HTR-8/SVneo (cell line): ENCODE measurements around the gene THSD7B.
"Not testable (repeated sequence)": the region's sequence is repeated elsewhere in the genome, so short reads cannot be mapped to it uniquely, and the experiment has no call there.

Experiments used
- DNase-seq: peaks from one replicate; pipeline ENCODE4 v3.0.0; 2011; ENCODE audit warnings: low spot score, mixed read lengths; ENCODE audit not compliant: insufficient read length
- FAIRE-seq: peaks from 2 replicates; lab custom pipeline; 2011; peaks lifted over from hg19 to GRCh38; lab: Jason Lieb, UNC

The THSD7B gene

DNA sequence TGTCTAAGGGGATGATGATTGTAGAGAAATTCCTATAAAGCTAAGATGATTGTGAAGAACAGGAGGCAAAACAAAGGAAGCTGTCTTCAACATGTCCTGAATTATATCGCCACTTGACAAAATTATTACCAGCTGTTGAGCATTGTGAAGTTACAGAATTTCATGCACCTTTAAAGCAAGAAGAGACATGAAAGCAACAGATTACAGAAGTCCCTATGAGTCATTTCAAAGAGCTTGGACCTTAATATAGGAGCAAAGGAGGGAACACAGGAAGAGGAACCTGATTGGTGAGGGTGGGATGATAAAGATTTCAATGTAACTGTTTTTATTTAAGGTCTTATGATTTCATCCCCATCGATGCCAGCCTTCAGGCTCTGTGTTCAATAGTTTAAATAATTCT is 672.0 kb downstream of the THSD7B start:
- no peak for DNase-seq
- no peak for FAIRE-seq

DNA sequence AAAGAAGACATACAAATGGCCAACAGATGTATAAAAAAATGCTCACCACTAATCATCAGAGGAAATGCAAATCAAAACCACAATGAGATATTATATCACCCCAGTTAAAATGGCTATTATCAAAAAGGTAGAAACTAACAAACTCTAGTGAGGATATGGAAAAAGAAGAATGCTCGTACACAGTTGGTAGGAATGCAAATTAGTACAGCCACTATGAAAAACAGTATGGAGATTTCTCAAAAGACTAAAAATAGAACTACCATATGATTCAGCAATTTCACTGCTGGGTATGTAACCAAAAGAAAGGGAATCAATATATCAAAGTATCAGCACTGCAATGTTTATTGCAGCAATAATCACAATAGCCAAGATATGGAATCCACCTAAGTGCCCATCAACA is 679.6 kb downstream of the THSD7B start:
- FAIRE-seq, result no peak
- no peak for DNase-seq

DNA sequence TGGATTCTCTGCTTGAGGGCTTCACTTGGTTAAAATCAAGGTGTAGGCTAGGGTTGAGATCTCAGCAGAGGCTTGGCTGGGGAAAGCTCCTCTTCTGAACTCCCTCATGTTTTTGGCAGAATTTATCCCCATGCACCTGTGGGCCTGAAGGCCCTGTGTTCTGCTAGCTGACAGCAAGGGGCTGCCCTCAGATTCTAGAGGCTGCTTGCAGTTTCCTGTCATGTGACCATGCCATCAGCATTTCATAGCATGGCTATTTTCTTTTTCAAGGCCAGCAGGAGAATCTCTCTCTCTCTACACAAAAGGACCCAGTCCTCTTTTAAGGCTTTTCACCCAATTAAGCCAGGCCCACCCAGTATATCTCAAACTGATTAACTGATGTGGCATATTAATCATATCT is 684.1 kb downstream of the THSD7B start:
- FAIRE-seq, result no peak
- DNase-seq, result no peak

DNA sequence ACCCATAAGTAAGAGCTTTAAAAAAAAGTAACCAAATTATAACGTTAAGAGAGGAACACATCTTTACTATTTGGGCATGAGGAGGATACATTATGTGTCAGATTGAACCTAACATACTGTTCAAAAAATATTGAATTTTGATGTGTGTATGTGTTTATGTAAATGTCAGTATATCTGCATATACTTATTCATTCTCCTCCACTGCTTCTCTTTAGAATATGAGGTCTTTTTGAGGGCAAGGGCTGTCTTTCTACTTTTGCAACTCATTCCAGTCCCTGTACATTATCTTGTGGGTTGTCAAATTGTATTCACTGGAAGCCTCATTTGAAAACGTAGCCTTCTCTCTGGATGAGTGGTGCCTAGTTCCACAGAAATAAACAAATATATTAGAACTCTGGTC is 689.5 kb downstream of the THSD7B start:
- DNase-seq, result no peak
- FAIRE-seq, result no peak

DNA sequence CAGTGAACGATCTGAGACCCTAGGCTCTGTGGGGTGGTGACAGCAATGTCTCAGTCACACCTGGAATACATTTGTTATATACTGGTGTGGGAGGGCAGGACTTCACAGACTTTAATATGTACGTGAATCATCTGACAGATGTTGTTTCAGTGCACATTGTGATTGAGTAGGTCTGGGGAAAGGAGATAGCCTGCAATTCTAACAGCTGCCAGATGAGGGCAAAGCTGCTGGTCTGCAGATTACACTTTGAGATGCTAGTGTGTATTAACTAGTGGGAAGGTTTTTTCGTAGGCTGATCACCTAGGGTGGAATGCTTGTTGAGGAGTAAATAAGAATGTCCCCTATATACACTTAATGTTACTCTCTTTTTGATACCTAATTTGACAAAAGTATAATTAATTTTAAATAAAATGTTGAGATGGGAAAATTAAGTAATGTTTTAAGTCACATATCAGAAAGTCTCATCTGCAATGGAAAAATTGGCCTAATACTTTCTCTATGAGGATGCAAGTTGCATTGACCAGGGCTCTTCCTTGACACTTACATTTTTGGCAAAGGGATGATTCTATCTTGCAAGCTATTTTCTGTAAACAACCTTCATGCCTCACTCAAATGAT is 702.0 kb downstream of the THSD7B start:
- DNase-seq, result peak; percentile 3
- no peak for FAIRE-seq

DNA sequence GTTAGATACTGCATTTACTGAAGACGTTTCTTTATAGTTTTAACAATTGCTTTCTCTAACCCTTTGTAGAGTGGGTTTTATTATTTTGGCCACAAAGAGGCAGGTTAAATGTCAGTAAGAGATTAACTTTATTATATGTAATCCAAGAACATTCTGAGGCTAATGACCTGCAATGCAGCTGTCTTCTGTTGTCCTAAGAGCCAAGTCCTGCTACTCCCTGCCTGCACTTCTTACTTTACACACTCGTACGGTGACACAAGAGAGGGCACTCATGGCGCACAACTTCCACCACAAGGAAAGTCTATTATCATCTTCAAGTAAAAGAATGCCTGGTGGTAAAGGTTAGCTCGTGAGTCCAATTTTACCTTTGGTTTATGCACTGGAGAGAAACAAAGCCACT is 727.9 kb downstream of the THSD7B start:
- FAIRE-seq (no peak), DNase-seq (no peak)

DNA sequence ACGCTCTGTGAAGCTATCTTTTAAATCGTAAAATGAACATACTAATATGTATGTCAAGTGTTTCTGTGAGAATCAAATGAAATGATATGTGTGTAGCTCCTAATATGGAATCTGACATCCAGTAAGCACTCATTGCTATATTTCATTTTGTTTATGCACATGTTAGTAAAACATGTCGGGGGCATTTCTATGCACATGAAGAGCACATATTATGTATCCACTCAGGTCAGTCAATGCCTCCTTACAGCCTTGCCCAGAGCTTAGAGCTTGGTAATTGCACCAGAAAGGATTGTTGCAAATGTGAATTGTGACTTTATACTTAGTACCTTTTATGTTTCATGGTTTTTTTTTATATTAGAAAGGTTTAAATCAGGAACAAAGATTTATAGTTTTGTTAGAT is 735.3 kb downstream of the THSD7B start:
- FAIRE-seq (no peak), DNase-seq (no peak)

DNA sequence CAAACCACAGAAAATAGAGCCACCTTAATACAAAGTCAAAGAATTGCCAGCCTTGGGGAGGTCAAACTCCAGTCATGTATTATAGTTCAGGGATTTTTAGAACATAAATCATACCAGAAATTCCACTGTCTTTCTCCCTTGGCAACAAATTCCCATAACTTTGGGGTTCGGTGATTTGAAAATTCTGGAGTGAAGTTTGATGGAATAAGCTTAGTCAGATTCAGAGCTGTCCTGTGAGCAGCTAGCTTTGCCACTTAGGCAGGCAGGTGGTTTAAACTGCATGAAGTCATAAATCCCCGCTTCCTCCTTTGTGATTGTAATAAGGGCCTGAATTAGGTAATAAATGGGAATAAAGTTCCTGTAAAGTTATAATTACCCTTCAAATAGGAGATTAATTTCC is 741.9 kb downstream of the THSD7B start:
- DNase-seq (no peak), FAIRE-seq (no peak)

DNA sequence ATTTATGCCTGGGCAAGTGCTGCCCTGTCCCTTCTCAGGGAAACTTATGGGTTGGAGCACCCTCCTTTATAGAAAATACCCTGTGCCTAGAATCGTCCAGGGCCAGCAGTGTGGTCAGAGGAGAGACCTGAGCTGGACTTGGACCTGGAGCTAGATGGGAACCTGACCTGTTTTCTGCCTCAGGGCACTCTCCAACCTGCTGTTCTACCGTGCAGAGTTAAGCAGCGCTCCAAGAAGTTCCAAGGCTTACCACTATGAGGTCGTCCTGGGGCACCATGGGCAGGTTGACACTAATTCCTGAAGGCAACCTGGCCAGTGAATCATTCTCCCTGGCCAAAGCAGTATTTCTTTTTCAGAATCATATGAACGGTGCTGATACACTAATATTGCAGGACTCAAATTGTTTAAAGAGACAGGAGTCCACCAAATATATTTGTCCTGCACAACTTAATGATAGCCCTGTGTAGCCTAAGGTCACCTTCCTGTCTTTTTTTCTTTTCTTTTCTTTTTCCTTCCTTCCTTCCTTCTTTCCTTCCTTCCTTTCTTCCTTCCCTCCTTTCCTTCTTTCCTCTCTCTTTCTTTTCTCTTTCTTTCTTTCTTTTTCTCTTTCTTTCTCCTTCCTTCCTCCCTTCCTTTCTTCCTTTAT is 743.5 kb downstream of the THSD7B start:
- FAIRE-seq (no peak), DNase-seq (no peak)

DNA sequence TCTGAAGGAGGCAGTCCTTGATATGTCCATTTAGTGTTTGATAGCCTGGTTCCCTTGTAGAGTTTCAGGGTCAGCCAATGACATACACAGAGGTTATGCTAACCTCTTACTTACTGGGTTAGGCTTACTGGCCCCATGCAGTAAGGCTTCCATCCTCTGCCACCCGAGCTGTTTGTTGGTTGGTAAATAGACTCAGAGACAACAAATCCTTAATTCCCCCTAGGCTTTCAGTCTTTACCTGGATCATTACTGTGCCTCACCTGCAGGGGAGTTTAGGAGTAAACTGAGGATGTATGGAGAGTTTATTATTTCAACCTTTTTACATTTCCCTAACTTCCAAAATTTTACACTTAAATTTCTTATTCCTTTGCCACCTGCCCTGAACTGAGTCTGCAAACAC is 746.2 kb downstream of the THSD7B start:
- DNase-seq (no peak), FAIRE-seq (no peak)

DNA sequence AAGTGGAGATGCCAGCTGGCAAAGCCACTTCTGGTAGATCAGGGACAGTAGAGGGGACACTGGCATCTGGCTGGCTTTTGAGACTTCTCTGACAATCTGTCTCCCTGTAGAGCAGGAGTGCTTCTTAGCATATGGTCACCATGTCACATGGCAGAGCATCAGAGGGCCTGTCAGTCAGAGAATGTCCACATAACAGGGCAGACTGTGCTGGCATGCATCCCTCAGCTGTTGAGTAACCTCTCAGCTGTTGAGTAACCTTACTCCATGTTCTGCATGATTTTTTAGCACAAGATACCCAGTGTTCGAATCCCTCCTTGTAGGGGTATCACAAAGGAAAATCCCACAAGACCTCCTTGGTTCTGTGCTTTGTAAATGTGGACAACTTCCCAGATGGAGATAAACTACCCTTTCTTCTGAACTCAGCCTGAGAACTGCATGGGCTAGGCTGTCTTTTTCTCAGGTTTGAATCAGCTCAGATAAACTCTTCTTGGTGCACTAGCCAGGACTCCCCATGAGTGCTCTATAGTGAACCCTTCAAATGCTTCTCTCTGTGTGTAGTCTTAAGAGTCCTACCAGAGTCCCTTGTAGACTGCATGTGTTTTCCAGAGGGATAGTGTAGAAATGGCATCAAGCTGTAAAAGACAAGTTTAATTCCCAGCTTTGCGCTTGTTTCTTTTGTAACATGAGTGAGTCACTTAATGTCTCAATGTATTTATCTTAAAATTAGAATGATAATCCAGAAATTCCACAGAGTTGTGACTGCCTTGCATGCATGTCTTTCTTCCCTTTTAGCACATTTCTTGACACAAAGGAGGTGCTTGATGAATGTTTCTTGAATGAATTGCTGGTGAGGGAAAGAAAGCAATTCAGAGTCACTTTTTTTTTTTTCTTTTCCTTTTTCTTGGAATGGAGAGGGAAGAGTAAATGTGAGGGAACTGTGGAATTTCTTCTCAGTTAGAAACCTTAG is 756.6 kb downstream of the THSD7B start:
- DNase-seq, result no peak
- no peak for FAIRE-seq

DNA sequence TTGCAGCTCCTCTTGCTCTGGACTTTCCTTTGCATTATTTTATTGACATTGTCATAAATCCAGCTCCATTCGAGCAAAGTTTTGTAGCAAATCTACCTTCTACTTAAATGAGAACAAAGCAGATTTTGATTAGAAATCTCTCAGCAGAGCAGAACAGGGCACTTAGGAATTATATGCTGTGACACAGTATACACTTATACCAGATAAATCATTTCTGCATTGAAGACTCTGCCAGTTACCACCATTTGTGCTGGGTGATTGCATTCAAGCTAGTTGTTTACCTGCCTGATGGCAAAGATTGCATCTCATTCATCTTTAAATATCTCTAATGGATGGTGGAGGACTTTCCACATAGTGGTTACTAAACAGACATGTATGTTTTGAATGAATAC is 757.3 kb downstream of the THSD7B start:
- no peak for DNase-seq
- FAIRE-seq, result no peak

DNA sequence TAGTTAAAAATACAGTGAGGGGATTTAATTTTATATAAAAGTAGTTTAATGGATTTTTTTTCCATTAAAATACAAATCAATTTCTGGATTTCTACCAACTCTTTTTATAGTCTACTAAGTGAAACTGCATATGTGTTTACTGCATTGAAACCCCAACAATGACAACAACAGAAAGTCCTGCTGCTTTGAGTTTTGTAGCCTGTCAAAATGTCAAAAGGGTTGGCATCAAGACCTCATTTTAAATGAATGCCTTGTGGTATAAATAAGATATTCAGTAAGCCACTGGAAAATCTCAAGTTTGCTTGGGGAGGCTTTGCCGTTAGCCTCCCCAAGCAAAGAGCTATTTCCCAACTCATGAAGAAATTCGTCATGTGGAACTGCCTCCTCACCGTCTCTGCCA is 758.6 kb downstream of the THSD7B start:
- no peak for FAIRE-seq
- no peak for DNase-seq

DNA sequence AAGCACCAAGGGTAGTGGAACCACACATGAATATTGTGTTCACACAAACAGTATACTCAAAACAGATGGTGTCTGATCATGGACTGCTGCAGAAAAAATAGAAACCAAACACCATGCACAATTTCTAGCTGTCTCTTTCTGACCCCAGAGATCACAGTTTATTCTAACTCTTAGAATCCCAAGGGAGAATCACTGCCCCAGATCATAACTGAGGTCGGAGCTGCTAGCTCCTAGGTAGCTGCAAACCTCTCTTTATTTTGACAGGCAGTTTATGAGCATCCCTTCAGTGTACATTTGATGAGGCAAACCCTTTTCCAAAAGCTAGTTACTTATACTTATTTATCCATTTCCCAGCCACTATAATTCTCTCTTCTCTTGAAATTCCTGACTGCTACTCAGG is 759.8 kb downstream of the THSD7B start:
- DNase-seq (no peak), FAIRE-seq (no peak)

DNA sequence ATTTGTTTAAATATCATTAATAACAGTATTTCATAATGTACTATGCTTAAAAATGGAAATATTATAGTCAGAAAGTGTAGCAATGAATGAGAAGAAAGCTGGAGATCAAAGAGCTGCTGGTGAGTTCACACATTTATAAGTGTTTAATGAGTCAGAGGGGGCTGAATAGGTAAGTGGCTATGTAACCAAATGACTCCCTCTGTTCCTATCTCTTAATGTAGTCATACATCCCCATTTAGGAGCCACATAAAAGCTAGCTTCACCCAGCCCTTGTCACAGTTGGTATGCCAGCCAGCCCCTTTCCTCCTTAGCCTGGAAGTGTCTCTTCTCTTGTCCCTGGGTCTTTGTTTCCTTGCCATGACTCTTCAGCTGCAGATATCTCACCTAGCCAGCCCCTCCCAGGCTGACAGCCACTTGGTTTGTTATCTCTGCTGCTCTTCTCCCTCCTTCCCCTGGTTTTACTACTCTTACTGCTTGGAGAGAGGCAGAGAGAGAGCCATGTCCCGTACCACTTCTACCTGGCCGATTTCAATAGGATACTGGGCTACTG is 760.4 kb downstream of the THSD7B start:
- DNase-seq, result no peak
- no peak for FAIRE-seq

DNA sequence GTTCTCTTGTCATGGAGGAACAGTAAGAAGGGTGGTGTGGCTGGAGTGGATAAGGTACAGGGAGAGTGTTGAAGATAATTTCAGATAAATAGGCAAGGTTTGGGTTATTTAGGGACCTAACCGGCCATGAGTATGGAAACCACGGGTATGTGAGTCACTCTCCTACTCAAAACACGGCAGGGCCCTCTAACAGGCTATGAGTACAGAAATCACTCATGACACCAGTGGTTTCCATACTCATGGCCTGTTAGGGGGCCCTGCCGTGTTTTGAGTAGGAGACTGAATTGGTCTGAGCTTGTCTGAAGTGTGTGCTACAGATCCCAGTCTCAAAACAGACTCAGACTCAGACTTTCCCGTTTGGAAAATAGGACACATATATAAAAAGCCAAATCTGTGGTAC is 770.6 kb downstream of the THSD7B start:
- FAIRE-seq (no peak), DNase-seq (no peak)

DNA sequence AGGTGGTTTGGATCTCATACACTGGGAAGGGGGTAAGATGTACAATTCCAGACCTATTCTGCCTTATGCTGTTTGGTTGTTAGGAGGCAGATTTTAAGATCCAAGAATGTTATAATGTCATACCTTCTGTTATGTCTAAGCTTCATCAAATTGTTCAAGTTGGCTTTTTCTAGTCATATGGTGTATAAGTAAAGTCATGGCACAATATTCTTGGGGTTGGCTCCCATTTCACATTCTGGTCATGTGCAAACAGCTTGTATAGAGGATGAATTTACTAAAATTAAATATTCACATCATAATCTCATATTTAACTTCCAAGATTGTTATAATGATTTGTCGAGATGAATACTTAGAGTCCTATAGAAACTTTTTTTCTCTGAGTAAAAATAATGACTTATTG is 774.0 kb downstream of the THSD7B start:
- no peak for FAIRE-seq
- no peak for DNase-seq

DNA sequence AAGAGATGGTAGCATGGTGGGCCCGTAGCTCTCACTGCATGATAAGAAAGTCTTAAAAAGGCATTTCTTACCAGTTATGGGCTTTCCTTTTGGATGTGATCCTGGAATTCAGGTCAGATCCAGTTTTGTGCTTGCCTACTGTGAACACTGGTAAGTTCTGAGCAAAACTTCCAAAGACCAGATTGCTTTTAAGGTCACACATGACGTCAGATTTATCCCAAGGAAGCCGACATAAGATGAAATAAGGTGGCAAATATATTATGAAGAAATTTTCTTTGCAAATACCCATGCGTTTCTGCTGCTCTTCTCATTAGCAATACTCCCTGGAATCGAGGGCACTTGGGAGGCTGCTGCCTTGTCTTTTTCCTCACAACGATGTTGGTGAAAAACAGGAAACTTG is 782.5 kb downstream of the THSD7B start:
- FAIRE-seq (no peak), DNase-seq (no peak)

DNA sequence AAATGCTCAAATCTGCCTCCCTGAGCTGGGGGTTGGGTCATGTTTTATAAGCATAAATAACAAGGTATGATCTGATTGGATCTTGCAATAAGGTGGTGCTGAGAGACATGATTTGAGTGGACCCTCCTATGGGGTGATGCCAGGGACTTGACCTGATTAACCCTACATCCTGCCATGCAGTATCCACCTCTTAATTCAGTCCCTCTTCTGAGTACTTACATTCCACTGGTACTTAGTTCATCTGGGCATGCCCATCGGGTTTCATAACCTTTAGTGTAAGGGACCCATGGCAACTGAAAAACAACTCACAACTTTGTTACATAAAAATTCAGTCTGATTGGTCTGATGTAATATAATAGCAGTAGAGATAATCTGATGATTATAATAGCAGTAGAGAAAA is 801.0 kb downstream of the THSD7B start:
- FAIRE-seq (no peak), DNase-seq (no peak)

DNA sequence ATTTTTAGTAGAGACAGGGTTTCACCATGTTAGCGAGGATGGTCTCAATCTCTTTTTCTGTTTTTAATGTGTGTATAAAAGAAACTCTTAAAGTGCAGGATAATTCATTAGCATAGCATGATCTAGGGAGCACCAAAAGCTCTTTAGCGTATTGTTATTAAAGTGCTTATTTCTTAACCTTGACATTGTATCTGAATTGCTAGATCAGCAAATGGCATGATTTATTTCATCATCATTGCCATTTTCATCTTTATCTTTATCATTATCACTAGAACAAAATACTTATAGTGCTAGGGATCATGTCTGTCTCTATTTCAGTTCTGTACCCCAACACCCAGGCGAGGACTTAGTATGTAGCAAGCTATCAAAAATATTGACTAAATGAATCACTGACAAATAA is 805.1 kb downstream of the THSD7B start:
- FAIRE-seq (no peak), DNase-seq (no peak)

DNA sequence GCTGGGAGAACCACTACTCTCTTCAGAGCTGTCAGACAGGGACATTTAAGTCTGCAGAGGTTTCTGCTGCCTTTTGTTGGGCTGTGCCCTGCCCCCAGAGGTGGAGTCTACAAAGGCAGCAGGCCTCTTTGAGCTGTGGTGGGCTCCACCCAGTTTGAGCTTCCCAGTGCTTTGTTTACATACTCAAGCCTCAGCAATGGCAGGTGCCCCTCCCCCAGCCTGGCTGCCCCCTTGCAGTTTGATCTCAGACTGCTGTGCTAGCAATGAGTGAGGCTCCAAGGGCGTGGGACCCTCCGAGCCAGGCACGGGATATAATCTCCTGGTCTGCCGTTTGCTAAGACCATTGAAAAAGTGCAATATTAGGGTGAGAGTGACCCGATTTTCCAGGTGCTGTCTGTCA is 822.5 kb downstream of the THSD7B start:
- FAIRE-seq, result not testable (repeated sequence)

More for the DNA sequence above, 822.5 kb downstream of the THSD7B start:
- DNase-seq, result not testable (repeated sequence)
